Esophagus muscularis mucosa (tissue), 3 donors: ENCODE data around the gene G0S2.

ENCODE experiments used
- POLR2AphosphoS5 ChIP-seq, 2 donors: sonication (generic); formaldehyde crosslinking; IDR thresholded peaks; one replicate each; pipeline ENCODE4 v1.6.1; 2017; ENCODE audit warnings: antibody characterized with exemption in 2 of 2
- TF ChIP-seq, protein P1 (sequence below), 3 experiments: fragments of 200-600 bp in 2 of 3; fragments of 450-650 bp in 1 of 3; sonication (generic) in 2 of 3; IDR thresholded peaks; one replicate each; pipeline ENCODE4 v1.5.1; 2017 to 2019; ENCODE audit warnings: antibody characterized with exemption in 3 of 3, mild to moderate bottlenecking in 2 of 3, moderate library complexity in 1 of 3

DNA sequence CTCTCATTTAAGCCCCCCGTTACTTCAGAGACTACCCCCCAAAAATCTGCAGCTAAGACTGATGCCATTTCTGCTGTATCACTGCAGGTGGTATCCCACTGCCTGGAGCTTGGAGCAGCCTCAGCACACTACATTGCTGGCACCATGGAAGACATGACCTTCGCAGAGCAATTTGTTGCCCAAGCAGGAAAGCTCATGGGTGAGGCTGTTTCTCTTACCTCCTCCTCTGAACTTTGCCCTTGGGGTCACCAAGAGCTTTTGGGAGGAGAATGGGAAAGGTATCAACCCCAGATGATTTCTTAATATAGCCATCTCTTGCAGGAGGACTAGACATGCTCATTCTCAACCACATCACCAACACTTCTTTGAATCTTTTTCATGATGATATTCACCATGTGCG is 31.4 kb downstream of the G0S2 start:
- TF ChIP-seq, protein P1, sequence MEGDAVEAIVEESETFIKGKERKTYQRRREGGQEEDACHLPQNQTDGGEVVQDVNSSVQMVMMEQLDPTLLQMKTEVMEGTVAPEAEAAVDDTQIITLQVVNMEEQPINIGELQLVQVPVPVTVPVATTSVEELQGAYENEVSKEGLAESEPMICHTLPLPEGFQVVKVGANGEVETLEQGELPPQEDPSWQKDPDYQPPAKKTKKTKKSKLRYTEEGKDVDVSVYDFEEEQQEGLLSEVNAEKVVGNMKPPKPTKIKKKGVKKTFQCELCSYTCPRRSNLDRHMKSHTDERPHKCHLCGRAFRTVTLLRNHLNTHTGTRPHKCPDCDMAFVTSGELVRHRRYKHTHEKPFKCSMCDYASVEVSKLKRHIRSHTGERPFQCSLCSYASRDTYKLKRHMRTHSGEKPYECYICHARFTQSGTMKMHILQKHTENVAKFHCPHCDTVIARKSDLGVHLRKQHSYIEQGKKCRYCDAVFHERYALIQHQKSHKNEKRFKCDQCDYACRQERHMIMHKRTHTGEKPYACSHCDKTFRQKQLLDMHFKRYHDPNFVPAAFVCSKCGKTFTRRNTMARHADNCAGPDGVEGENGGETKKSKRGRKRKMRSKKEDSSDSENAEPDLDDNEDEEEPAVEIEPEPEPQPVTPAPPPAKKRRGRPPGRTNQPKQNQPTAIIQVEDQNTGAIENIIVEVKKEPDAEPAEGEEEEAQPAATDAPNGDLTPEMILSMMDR (IDR thresholded peaks at IDR 0.05) = no peak
- no peak for TF ChIP-seq POLR2AphosphoS5 (IDR thresholded peaks at IDR 0.05)
